Astrocyte (in vitro differentiated cells and primary cell): ENCODE results near the gene HMG20A. TPM values are rescaled to one million over a fixed set of nuclear protein-coding genes. Genes with fewer than 3 reads are reported as not detected.

Experiments used
- DNase-seq: peaks from one replicate; pipeline ENCODE4 v3.0.0-alpha.2; 2010; ENCODE audit warnings: low read depth
- FAIRE-seq: peaks from 2 replicates; lab custom pipeline; 2011; peaks lifted over from hg19 to GRCh38; lab: Jason Lieb, UNC
- H2AFZ ChIP-seq: 2 replicates; pipeline ENCODE4 v1.6.0; 2012; ENCODE audit warnings: low read depth, low read length, inconsistent platforms
- H3K27ac ChIP-seq: 2 replicates; pipeline ENCODE4 v1.5.1; 2011; ENCODE audit warnings: low read depth, low read length, inconsistent platforms
- H3K27me3 ChIP-seq: 2 replicates; pipeline ENCODE4 v1.6.0; 2011; ENCODE audit warnings: low read length, inconsistent platforms; ENCODE audit not compliant: insufficient read depth
- H3K36me3 ChIP-seq: 2 replicates; pipeline ENCODE4 v1.5.1; 2011; ENCODE audit warnings: low read length, inconsistent platforms; ENCODE audit not compliant: insufficient read depth
- H3K4me1 ChIP-seq: 2 replicates; pipeline ENCODE4 v1.5.1; 2011; ENCODE audit warnings: low read length, inconsistent platforms; ENCODE audit not compliant: insufficient read depth
- H3K4me2 ChIP-seq: 2 replicates; pipeline ENCODE4 v1.6.0; 2012; ENCODE audit warnings: low read length, inconsistent platforms
- H3K4me3 ChIP-seq: 2 replicates; pipeline ENCODE4 v1.5.1; 2011; ENCODE audit warnings: low read depth, mild to moderate bottlenecking, low read length, inconsistent platforms; ENCODE audit not compliant: insufficient read depth
- H3K79me2 ChIP-seq: 2 replicates; pipeline ENCODE4 v1.6.0; 2012; ENCODE audit warnings: mild to moderate bottlenecking, low read length, inconsistent platforms; ENCODE audit not compliant: insufficient read depth
- H3K9ac ChIP-seq: 2 replicates; pipeline ENCODE4 v1.6.0; 2012; ENCODE audit warnings: mild to moderate bottlenecking, low read length, inconsistent platforms
- H3K9me3 ChIP-seq: 2 replicates; pipeline ENCODE4 v1.5.1; 2012; ENCODE audit warnings: low read depth, mild to moderate bottlenecking, low read length, inconsistent platforms; ENCODE audit not compliant: insufficient read depth
- H4K20me1 ChIP-seq: 2 replicates; pipeline ENCODE4 v1.6.0; 2012; ENCODE audit warnings: low read length, inconsistent platforms; ENCODE audit not compliant: insufficient read depth
- H3K27ac Mint-ChIP-seq: one replicate; pipeline ENCODE4 v1.8.0; 2021; ENCODE audit warnings: mild to moderate bottlenecking, mixed read lengths; ENCODE audit not compliant: unreplicated experiment
- H3K27me3 Mint-ChIP-seq: one replicate; pipeline ENCODE4 v1.8.0; 2021; ENCODE audit warnings: low read depth, mixed read lengths; ENCODE audit not compliant: unreplicated experiment
- H3K36me3 Mint-ChIP-seq: one replicate; pipeline ENCODE4 v1.8.0; 2021; ENCODE audit warnings: low read depth, mixed read lengths; ENCODE audit not compliant: unreplicated experiment
- H3K4me1 Mint-ChIP-seq: one replicate; pipeline ENCODE4 v1.8.0; 2021; ENCODE audit warnings: low read depth, mixed read lengths; ENCODE audit not compliant: unreplicated experiment
- H3K4me3 Mint-ChIP-seq: one replicate; pipeline ENCODE4 v1.8.0; 2021; ENCODE audit warnings: mild to moderate bottlenecking, moderate library complexity, mixed read lengths; ENCODE audit not compliant: unreplicated experiment
- H3K9me3 Mint-ChIP-seq: one replicate; pipeline ENCODE4 v1.8.0; 2021; ENCODE audit warnings: mild to moderate bottlenecking, mixed read lengths; ENCODE audit not compliant: unreplicated experiment
- CTCF ChIP-seq: IDR thresholded peaks from 2 replicates; pipeline ENCODE4 v1.5.1; 2011; ENCODE audit warnings: low read depth, mild to moderate bottlenecking, inconsistent platforms, low read length, moderate library complexity; ENCODE audit not compliant: insufficient read depth
- EZH2 ChIP-seq: IDR thresholded peaks from 2 replicates; pipeline ENCODE4 v1.6.1; 2012; ENCODE audit warnings: mild to moderate bottlenecking, low read length, inconsistent platforms; ENCODE audit not compliant: insufficient read depth
- total RNA-seq: library from RNA; stranded (reverse); gene quantifications from 2 replicates; pipeline ENCODE4 v1.2.1, GENCODE V29; 2021

Gene HMG20A
- total RNA-seq, 1 donor from 2014 or later = 47.4 TPM

GRCh38 chr15:77480859-77481633 is 60.4 kb downstream of the HMG20A start:
- Histone ChIP-seq H3K79me2 (no peaks in the 10 kb centered on the region), H2AFZ (no peak overlapping the region), H4K20me1 (no peaks in the 10 kb centered on the region), H3K27ac (peak overlapping the region; percentile 47), H3K9me3 (no peaks in the 10 kb centered on the region), H3K4me1 (peaks cover 35% of the 10 kb centered on the region), H3K9ac (no peak overlapping the region), H3K36me3 (peaks cover 12% of the 10 kb centered on the region), H3K4me2 (peak overlapping the region; percentile 14), H3K27me3 (no peaks in the 10 kb centered on the region), H3K4me3 (no peak overlapping the region)
- H3K36me3 Mint-ChIP-seq = peaks cover 26% of the 10 kb centered on the region
- no peak for DNase-seq
- TF ChIP-seq EZH2 (no peak), CTCF (no peak)
- H3K27ac Mint-ChIP-seq = no peak overlapping the region
- H3K4me3 Mint-ChIP-seq = no peak overlapping the region
- no peaks in the 10 kb centered on the region for H3K27me3 Mint-ChIP-seq
- FAIRE-seq = no peak
- peaks cover 30% of the 10 kb centered on the region for H3K4me1 Mint-ChIP-seq
- H3K9me3 Mint-ChIP-seq = no peaks in the 10 kb centered on the region

GRCh38 chr15:77481670-77482069 is 61.0 kb downstream of the HMG20A start:
- H3K4me1 ChIP-seq = peaks cover 35% of the 10 kb centered on the region
- H3K4me1 Mint-ChIP-seq = peaks cover 30% of the 10 kb centered on the region
- H3K9me3 ChIP-seq = no peaks in the 10 kb centered on the region
- DNase-seq (peak; percentile 76), FAIRE-seq (no peak)
- no peak overlapping the region for H3K4me3 ChIP-seq
- H3K27ac Mint-ChIP-seq = no peak overlapping the region
- no peaks in the 10 kb centered on the region for H3K27me3 Mint-ChIP-seq
- no peaks in the 10 kb centered on the region for H3K79me2 ChIP-seq
- H3K36me3 Mint-ChIP-seq = peaks cover 26% of the 10 kb centered on the region
- H4K20me1 ChIP-seq = no peaks in the 10 kb centered on the region
- H3K36me3 ChIP-seq = peaks cover 12% of the 10 kb centered on the region
- H3K9ac ChIP-seq = no peak overlapping the region
- H3K27me3 ChIP-seq = no peaks in the 10 kb centered on the region
- peak overlapping the region; percentile 45 for H3K4me2 ChIP-seq
- H2AFZ ChIP-seq = no peak overlapping the region
- H3K4me3 Mint-ChIP-seq = no peak overlapping the region
- no peak for TF ChIP-seq EZH2
- TF ChIP-seq CTCF = no peak
- H3K9me3 Mint-ChIP-seq = no peaks in the 10 kb centered on the region
- peak overlapping the region; percentile 47 for H3K27ac ChIP-seq

GRCh38 chr15:77482570-77482969 is 61.9 kb downstream of the HMG20A start:
- peak overlapping the region; percentile 58 for H3K9ac ChIP-seq
- H3K27me3 ChIP-seq = no peaks in the 10 kb centered on the region
- peak overlapping the region; percentile 27 for H3K4me3 ChIP-seq
- Mint-ChIP-seq H3K36me3 (peaks cover 26% of the 10 kb centered on the region), H3K27ac (no peak overlapping the region), H3K4me3 (no peak overlapping the region), H3K9me3 (no peaks in the 10 kb centered on the region), H3K27me3 (no peaks in the 10 kb centered on the region), H3K4me1 (peaks cover 30% of the 10 kb centered on the region)
- peaks cover 35% of the 10 kb centered on the region for H3K4me1 ChIP-seq
- H3K36me3 ChIP-seq = peaks cover 12% of the 10 kb centered on the region
- H3K79me2 ChIP-seq = no peaks in the 10 kb centered on the region
- H3K27ac ChIP-seq = peak overlapping the region; percentile 64
- H3K9me3 ChIP-seq = no peaks in the 10 kb centered on the region
- H3K4me2 ChIP-seq = peak overlapping the region; percentile 82
- FAIRE-seq (peak; percentile 29), DNase-seq (peak; percentile 87)
- TF ChIP-seq CTCF = no peak
- TF ChIP-seq EZH2 = no peak
- no peaks in the 10 kb centered on the region for H4K20me1 ChIP-seq
- no peak overlapping the region for H2AFZ ChIP-seq
